ENCODE data around the gene CD2BP2.

DNA sequence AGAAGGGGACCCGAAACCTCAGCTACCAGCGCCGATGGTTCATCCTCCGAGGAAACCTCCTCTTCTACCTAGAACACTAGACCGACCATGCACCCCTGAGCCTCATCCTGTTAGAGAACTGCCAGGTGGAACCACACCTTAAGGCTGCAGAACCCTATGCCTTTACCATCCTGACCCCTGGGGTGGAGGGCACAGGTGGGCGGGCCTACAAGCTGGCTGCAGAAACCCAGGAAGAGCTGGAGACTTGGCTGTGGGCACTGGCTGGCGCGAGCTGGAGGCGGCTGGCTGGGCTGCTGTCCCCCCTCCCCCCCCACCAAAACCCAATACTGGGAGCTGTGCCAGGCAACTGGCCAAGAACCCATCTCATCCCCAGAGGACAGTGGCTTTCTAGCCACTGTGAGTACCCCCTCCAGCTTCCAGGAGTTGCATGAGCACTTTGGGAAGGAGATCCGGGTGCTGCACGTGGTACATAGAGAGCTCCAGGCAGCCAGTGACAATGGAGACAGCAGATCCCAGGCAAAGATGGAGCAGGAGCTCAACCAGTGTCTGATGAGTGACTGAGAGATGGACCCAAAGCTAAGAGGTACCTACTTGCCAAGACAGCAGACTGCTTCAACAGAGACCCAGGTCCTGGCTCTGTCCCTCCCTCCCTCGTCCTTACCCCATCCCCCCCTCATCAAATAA, 1.4 kb upstream of the CD2BP2 start:
- TF ChIP-seq, protein P1, sequence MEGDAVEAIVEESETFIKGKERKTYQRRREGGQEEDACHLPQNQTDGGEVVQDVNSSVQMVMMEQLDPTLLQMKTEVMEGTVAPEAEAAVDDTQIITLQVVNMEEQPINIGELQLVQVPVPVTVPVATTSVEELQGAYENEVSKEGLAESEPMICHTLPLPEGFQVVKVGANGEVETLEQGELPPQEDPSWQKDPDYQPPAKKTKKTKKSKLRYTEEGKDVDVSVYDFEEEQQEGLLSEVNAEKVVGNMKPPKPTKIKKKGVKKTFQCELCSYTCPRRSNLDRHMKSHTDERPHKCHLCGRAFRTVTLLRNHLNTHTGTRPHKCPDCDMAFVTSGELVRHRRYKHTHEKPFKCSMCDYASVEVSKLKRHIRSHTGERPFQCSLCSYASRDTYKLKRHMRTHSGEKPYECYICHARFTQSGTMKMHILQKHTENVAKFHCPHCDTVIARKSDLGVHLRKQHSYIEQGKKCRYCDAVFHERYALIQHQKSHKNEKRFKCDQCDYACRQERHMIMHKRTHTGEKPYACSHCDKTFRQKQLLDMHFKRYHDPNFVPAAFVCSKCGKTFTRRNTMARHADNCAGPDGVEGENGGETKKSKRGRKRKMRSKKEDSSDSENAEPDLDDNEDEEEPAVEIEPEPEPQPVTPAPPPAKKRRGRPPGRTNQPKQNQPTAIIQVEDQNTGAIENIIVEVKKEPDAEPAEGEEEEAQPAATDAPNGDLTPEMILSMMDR (IDR thresholded peaks at IDR 0.05): no peak
- TF ChIP-seq ZFX (IDR thresholded peaks at IDR 0.05; ENCODE audit: borderline replicate concordance): no peak

Data from 22Rv1 (cell line).